GM23338 (cell line): ENCODE results near the gene NWD2. TPM values are rescaled to one million over a fixed set of nuclear protein-coding genes. Genes with fewer than 3 reads are reported as not detected.

ENCODE experiments used
- ATAC-seq: fragments of 200-7000 bp; cut with Tn5 transposase; 3 replicates; pipeline ENCODE4 v1.9.1; 2020
- DNase-seq: peaks from one replicate; pipeline ENCODE4 v3.0.0-alpha.2; 2015; ENCODE audit warnings: low spot score
- H2AFZ ChIP-seq: fragments of 200-600 bp; sonication (generic); 2 replicates; pipeline ENCODE4 v1.8.0; 2016; ENCODE audit warnings: antibody characterized with exemption, mild to moderate bottlenecking, moderate library complexity
- H3F3A ChIP-seq: fragments of 200-600 bp; sonication (generic); replicated peaks from 2 replicates; pipeline ENCODE4 v1.8.0; 2017; ENCODE audit warnings: antibody characterized with exemption, mixed run types, low read depth
- H3K27ac ChIP-seq: fragments of 200-600 bp; sonication (generic); 2 replicates; pipeline ENCODE4 v1.6.1; 2016; ENCODE audit warnings: low read depth
- H3K27me3 ChIP-seq: fragments of 200-600 bp; sonication (generic); 2 replicates; pipeline ENCODE4 v1.8.0; 2016; ENCODE audit warnings: mild to moderate bottlenecking, mixed run types, moderate library complexity; ENCODE audit not compliant: insufficient read depth
- H3K36me3 ChIP-seq: fragments of 200-600 bp; sonication (generic); 2 replicates; pipeline ENCODE4 v1.8.0; 2016; ENCODE audit warnings: mild to moderate bottlenecking; ENCODE audit not compliant: insufficient read depth
- H3K4me1 ChIP-seq: fragments of 200-600 bp; sonication (generic); 2 replicates; pipeline ENCODE4 v1.8.0; 2016; ENCODE audit warnings: mild to moderate bottlenecking, moderate library complexity; ENCODE audit not compliant: insufficient read depth
- H3K4me2 ChIP-seq: fragments of 200-600 bp; sonication (generic); 2 replicates; pipeline ENCODE4 v1.7.1; 2017; ENCODE audit warnings: mixed run types
- H3K4me3 ChIP-seq: fragments of 200-600 bp; sonication (generic); 2 replicates; pipeline ENCODE4 v1.6.1; 2016; ENCODE audit warnings: mixed run types
- H3K79me2 ChIP-seq: fragments of 200-600 bp; sonication (generic); replicated peaks from 2 replicates; pipeline ENCODE4 v1.8.0; 2017; ENCODE audit warnings: mild to moderate bottlenecking; ENCODE audit not compliant: insufficient read depth
- H3K9me2 ChIP-seq: fragments of 200-600 bp; sonication (generic); 2 replicates; pipeline ENCODE4 v1.8.0; 2017; ENCODE audit not compliant: insufficient read depth
- H4K20me1 ChIP-seq: fragments of 200-600 bp; sonication (generic); replicated peaks from 2 replicates; pipeline ENCODE4 v1.8.0; 2017; ENCODE audit warnings: mild to moderate bottlenecking; ENCODE audit not compliant: insufficient read depth
- H3K27ac Mint-ChIP-seq: 2 replicates; pipeline ENCODE4 v1.8.0; 2020; ENCODE audit warnings: inconsistent platforms, mild to moderate bottlenecking, moderate library complexity, mixed read lengths
- H3K27me3 Mint-ChIP-seq: 3 replicates; pipeline ENCODE4 v1.8.0; 2022; ENCODE audit warnings: low read depth, mild to moderate bottlenecking, moderate library complexity, mixed read lengths, inconsistent platforms; ENCODE audit not compliant: insufficient read depth, poor library complexity
- H3K36me3 Mint-ChIP-seq: 3 replicates; pipeline ENCODE4 v1.8.0; 2021; ENCODE audit warnings: low read depth, mild to moderate bottlenecking, inconsistent platforms, moderate library complexity, mixed read lengths
- H3K4me1 Mint-ChIP-seq: 3 replicates; pipeline ENCODE4 v1.8.0; 2020; ENCODE audit warnings: mild to moderate bottlenecking, inconsistent platforms, mixed read lengths
- H3K4me3 Mint-ChIP-seq: 3 replicates; pipeline ENCODE4 v1.8.0; 2021; ENCODE audit warnings: moderate library complexity, mild to moderate bottlenecking, inconsistent platforms, mixed read lengths
- H3K9me3 Mint-ChIP-seq: 3 replicates; pipeline ENCODE4 v1.8.0; 2020; ENCODE audit warnings: moderate library complexity, mild to moderate bottlenecking, inconsistent platforms, mixed read lengths
- CREB1 ChIP-seq: fragments of 250-450 bp; sonication (Bioruptor Pico); IDR thresholded peaks from 2 replicates; pipeline ENCODE4 v1.5.0; 2020; ENCODE audit warnings: low read depth, mild to moderate bottlenecking, moderate library complexity
- CTCF ChIP-seq, 2 experiments: fragments of 200-600 bp in 1 of 2; sonication (generic) in 1 of 2; conservative IDR thresholded peaks; 2 replicates each; pipeline versions ENCODE4 v1.5.1 to v1.6.1; 2016 to 2017; ENCODE audit warnings: antibody characterized with exemption in 2 of 2, low read depth in 2 of 2, mild to moderate bottlenecking in 2 of 2, moderate library complexity in 1 of 2
- ETS1 ChIP-seq: IDR thresholded peaks from 2 replicates; pipeline ENCODE4 v1.6.1; 2016; ENCODE audit warnings: antibody characterized with exemption
- EZH2 ChIP-seq: fragments of 200-600 bp; sonication (generic); IDR thresholded peaks from one replicate; pipeline ENCODE4 v1.8.0; 2017; ENCODE audit warnings: antibody characterized with exemption, mild to moderate bottlenecking, low read depth; ENCODE audit not compliant: unreplicated experiment
- EZH2phosphoT487 ChIP-seq: fragments of 200-600 bp; sonication (generic); IDR thresholded peaks from one replicate; pipeline ENCODE4 v1.8.1; 2018; ENCODE audit warnings: antibody characterized with exemption; ENCODE audit not compliant: unreplicated experiment
- JUNB ChIP-seq: IDR thresholded peaks from one replicate; pipeline ENCODE4 v1.6.1; 2016; ENCODE audit warnings: antibody characterized with exemption; ENCODE audit not compliant: unreplicated experiment
- NANOG ChIP-seq: IDR thresholded peaks from 2 replicates; pipeline ENCODE4 v1.6.1; 2016; ENCODE audit warnings: antibody characterized with exemption, borderline replicate concordance
- POLR2AphosphoS5 ChIP-seq: IDR thresholded peaks from 2 replicates; pipeline ENCODE4 v1.6.1; 2016; ENCODE audit warnings: antibody characterized with exemption, low read depth
- REST ChIP-seq: IDR thresholded peaks from one replicate; pipeline ENCODE4 v1.6.1; 2018; ENCODE audit warnings: antibody characterized with exemption; ENCODE audit not compliant: unreplicated experiment
- STAT1 ChIP-seq: IDR thresholded peaks from one replicate; pipeline ENCODE4 v1.6.1; 2016; ENCODE audit warnings: antibody characterized with exemption; ENCODE audit not compliant: unreplicated experiment
- ZNF114 ChIP-seq: fragments of 250-450 bp; sonication (Bioruptor Pico); IDR thresholded peaks from 2 replicates; pipeline ENCODE4 v1.5.0; 2020; ENCODE audit warnings: mild to moderate bottlenecking, moderate library complexity
- ZNF331 ChIP-seq: fragments of 250-450 bp; sonication (Bioruptor Pico); IDR thresholded peaks from 2 replicates; pipeline ENCODE4 v1.5.0; 2020; ENCODE audit warnings: low read depth, mild to moderate bottlenecking, moderate library complexity
- ZNF462 ChIP-seq: fragments of 250-450 bp; sonication (Bioruptor Pico); IDR thresholded peaks from 2 replicates; pipeline ENCODE4 v1.5.0; 2020; ENCODE audit warnings: mild to moderate bottlenecking, moderate library complexity
- polyA plus RNA-seq: library from polyadenylated mRNA; unstranded; fragments of >200 nt; fragmentation: Nextera tagmentation; extraction: Ambion mirVana; gene quantifications from 2 replicates; pipeline ENCODE4 v1.2.1, GENCODE V29; 2016
- total RNA-seq: library from RNA; depleted of rRNA; stranded (reverse); fragments of >200 nt; shearing (Covaris generic); gene quantifications from 2 replicates; pipeline ENCODE4 v1.2.3, GENCODE V29; 2014

The NWD2 gene
- total and polyA plus RNA-seq, 2 experiments from 2014 or later: 0.07 TPM; not detected in 1

- H3K27ac Mint-ChIP-seq: no peak overlapping the region
- H3K27me3 Mint-ChIP-seq: peaks cover 3% of the 10 kb centered on the region
- no peaks in the 10 kb centered on the region for H3K36me3 Mint-ChIP-seq
Measured at GRCh38 chr4:37467824-37468223, 223.3 kb downstream of the NWD2 start.

More at GRCh38 chr4:37467824-37468223, 223.3 kb downstream of the NWD2 start:
- no peak for TF ChIP-seq NANOG
- TF ChIP-seq STAT1: no peak
- no peak for TF ChIP-seq EZH2
- TF ChIP-seq ETS1: no peak
- TF ChIP-seq JUNB: no peak
- no peak for TF ChIP-seq ZNF462 (CRISPR knock-in tag)
- no peak for TF ChIP-seq CREB1 (CRISPR knock-in tag)
- no peak for TF ChIP-seq ZNF114
- TF ChIP-seq EZH2phosphoT487: no peak
- no peak for TF ChIP-seq REST
- no peak for TF ChIP-seq POLR2AphosphoS5
- TF ChIP-seq CTCF (conservative IDR thresholded peaks at IDR 0.05; ENCODE audit: low read depth in 2 of 2): no peak
- no peak for TF ChIP-seq ZNF331
- no peaks in the 10 kb centered on the region for H3K36me3 ChIP-seq
- ATAC-seq (no peak), DNase-seq (no peak)
- no peak overlapping the region for H2AFZ ChIP-seq
- H3K9me2 ChIP-seq: no peaks in the 10 kb centered on the region; the same call in 1 of the 2 replicates
- H3K4me2 ChIP-seq: no peak overlapping the region
- H4K20me1 ChIP-seq: no peaks in the 10 kb centered on the region
- H3K79me2 ChIP-seq: no peaks in the 10 kb centered on the region
- H3F3A ChIP-seq: no peaks in the 10 kb centered on the region
- no peak overlapping the region for H3K4me3 Mint-ChIP-seq
- peaks cover 18% of the 10 kb centered on the region for H3K4me1 Mint-ChIP-seq
- 0 out of 2 replicates have a peak, but pooled peaks cover 3% of the 10 kb centered on the region for H3K4me1 ChIP-seq
- no peaks in the 10 kb centered on the region for H3K9me3 Mint-ChIP-seq
- H3K4me3 ChIP-seq: no peak overlapping the region
- H3K27ac ChIP-seq: no peak overlapping the region
- no peaks in the 10 kb centered on the region for H3K27me3 ChIP-seq
